IPS-18c (cell line): ENCODE results near the gene HSF2BP.
"Not testable (repeated sequence)": the region's sequence is repeated elsewhere in the genome, so short reads cannot be mapped to it uniquely, and the experiment has no call there.

Experiments
- H3K4me3 ChIP-seq: 2 replicates; pipeline ENCODE4 v1.7.0; 2013; ENCODE audit warnings: low read depth, mild to moderate bottlenecking, low read length, moderate library complexity; ENCODE audit not compliant: insufficient read depth
- H3K9me3 ChIP-seq: one replicate; pipeline ENCODE4 v1.6.1; 2013; ENCODE audit warnings: mild to moderate bottlenecking, low read length, moderate library complexity; ENCODE audit not compliant: control insufficient read depth, insufficient read depth

Gene HSF2BP

DNA sequence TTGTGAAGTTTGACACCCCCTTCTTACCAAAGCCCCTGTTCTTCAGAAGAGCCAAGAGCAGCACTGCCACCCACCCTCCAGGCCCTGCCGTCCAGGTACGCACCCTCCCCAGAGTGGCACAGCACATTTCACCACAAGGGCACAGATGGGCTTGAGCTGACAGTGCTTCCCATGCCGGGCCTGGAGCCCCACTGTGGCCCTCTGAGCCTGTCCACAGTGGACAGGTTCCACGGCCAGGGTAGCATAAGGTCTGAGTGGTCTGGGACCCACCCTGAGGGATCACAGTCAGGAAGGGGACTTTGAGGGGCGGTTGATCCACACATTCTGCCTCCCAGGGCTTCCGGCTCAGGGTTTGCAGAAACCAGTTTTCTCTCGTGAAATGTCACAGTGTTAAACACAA lies 31.1 kb upstream of the HSF2BP start:
- Histone ChIP-seq H3K4me3 (no peak overlapping the region), H3K9me3 (no peaks in the 10 kb centered on the region)

DNA sequence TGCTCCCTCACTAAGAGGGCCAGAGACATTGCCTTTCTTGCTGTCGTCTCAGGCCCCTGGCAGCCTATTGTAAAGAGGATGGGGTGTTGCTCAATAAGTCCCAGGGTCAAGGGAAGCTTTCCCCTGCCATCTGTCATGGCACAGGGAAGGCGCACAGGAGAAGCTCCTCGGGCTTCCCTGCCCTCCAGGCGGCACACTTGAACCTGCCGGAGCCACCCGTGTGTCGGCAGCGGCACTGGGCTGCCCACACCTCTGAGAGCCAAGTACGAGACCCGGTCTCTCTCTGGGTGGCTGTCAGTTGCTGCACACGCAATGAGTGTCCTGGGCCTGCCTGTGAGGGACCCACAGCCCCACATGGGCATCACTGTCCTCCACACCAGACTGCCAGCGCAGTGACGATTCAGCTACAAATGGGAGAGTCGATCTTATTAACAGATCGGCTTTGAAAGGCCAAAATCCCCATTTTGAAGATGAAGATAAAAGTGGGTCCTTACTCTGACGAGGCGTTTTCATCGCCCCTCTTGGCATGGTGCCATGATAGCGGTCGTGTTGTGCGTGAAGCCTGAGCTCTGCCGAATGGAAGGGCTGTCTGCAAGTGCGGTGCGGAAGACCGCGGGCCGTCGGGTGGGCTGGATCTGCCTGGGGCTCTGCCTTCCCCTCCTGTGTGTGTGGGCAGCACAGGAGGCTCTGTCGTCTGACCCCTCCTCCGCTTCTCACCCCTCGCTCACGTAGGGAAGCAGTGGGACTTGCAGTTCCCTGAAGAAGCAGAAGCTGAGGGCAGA lies 30.5 kb upstream of the HSF2BP start:
- no peaks in the 10 kb centered on the region for H3K9me3 ChIP-seq
- no peak overlapping the region for H3K4me3 ChIP-seq

GRCh38 chr21:43688906-43689305 lies 29.6 kb upstream of the HSF2BP start:
- no peaks in the 10 kb centered on the region for H3K9me3 ChIP-seq
- no peak overlapping the region for H3K4me3 ChIP-seq

- Histone ChIP-seq H3K9me3 (no peaks in the 10 kb centered on the region), H3K4me3 (no peak overlapping the region)
Observed at GRCh38 chr21:43687566-43688399, 28.5 kb upstream of the HSF2BP start.

GRCh38 chr21:43686811-43687565 lies 27.7 kb upstream of the HSF2BP start:
- no peak overlapping the region for H3K4me3 ChIP-seq
- no peaks in the 10 kb centered on the region for H3K9me3 ChIP-seq

GRCh38 chr21:43684424-43684823 lies 25.1 kb upstream of the HSF2BP start:
- no peak overlapping the region for H3K4me3 ChIP-seq
- no peaks in the 10 kb centered on the region for H3K9me3 ChIP-seq

DNA sequence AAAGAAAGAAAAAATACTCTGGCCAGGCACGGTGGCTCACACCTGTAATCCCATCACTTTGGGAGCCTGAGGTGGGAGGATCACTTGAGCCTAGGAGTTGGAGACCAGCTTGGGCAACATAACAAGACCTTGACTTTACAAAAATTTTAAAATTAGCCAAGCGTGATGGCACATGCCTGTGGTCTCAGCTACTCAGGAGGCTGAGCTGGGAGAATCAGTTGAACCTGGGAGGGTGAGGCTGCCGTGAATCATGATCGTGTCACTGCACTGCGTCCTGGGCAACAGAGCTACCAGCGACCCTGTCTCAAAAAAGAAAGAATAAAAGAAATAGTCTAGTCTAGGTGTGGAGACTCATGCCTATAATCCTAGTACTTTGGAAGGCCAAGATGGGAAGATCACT lies 22.4 kb upstream of the HSF2BP start:
- Histone ChIP-seq H3K9me3 (no peaks in the 10 kb centered on the region), H3K4me3 (no peak overlapping the region)

GRCh38 chr21:43680421-43680820 lies 21.1 kb upstream of the HSF2BP start:
- not testable (repeated sequence) for H3K4me3 ChIP-seq, H3K9me3 ChIP-seq

GRCh38 chr21:43679951-43680350 lies 20.7 kb upstream of the HSF2BP start:
- Histone ChIP-seq H3K9me3 (no peaks in the 10 kb centered on the region), H3K4me3 (no peak overlapping the region)

GRCh38 chr21:43676391-43676790 lies 17.1 kb upstream of the HSF2BP start:
- no peak overlapping the region for H3K4me3 ChIP-seq
- H3K9me3 ChIP-seq: no peaks in the 10 kb centered on the region

DNA sequence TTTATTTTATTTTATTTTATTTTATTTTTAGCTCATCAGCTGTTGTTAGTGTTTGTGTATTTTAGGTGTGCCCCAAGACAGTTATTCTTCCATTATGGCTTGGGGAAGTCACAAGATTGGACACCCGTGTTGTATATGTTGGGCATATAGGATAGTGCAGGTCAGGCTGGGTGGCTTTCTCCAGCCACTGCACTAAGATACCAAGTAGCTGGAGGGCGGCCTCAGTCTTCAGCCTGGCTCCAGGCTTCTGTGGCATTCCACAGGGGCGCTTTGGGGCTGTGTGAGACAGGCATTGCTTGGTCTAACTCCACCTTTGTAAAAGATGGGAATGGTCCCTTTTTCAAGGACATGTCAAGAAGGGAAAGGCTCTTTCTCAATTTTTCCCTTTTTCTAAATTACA lies 16.6 kb upstream of the HSF2BP start:
- no peak overlapping the region for H3K4me3 ChIP-seq
- H3K9me3 ChIP-seq: no peaks in the 10 kb centered on the region

DNA sequence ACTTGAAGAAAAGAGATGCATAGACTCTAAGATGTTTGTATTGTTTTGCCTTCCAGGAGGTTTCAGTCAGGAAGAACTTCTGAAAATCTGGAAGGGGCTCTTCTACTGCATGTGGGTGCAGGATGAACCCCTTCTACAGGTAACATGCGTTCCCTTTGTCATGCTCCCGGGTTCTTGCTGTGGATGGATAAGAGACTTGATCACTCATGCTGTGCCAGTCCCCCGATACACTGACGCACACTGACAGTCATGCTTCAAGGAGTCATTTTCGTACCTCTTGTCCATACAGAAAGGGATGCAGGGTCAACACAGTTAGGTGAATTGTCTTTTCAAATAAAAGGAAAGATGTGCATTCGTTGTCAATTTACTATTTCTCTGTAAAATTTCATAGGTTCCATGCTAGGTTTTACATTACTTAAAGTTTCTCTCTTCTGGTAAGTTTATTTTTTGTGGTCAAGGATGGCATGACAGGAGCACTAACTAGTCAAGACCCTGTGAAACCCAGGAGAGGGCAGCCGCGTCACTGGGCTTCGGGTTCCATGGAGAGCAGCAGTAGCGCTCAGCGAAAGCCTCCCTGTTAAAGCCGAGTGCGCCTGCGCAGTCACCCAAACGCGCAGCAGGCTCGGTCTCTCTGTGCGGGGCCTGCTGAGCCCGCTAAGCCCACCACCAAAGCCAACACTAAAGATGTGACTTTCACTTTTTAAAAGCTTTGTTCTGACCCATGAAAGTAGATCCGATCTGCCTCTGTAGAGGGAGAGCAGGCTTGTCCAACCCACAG lies 10.7 kb upstream of the HSF2BP start:
- H3K9me3 ChIP-seq: no peaks in the 10 kb centered on the region
- no peak overlapping the region for H3K4me3 ChIP-seq

- Histone ChIP-seq H3K9me3 (no peaks in the 10 kb centered on the region), H3K4me3 (no peak overlapping the region)
Observed at GRCh38 chr21:43667191-43667904, 8.1 kb upstream of the HSF2BP start.

- no peaks in the 10 kb centered on the region for H3K9me3 ChIP-seq
- H3K4me3 ChIP-seq: no peak overlapping the region
Observed at GRCh38 chr21:43665879-43666278, 6.6 kb upstream of the HSF2BP start.

DNA sequence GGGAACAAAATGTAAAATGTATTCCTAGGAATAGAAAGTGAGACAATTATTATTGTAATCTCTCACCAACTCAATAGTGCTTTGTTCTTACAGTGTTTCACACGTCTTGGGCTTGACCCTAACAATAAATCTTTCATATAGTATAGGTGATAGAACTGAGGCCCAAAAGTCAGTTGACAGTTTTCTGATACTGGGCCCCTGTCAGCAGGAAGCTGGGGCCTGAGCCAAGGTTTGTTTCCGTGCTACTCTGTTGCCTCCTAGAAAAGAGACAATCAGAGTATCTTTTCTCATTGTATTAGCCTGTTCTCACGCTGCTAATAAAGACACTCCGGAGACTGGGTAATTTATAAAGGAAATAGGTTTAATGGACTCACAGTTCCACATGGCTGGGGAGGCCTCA lies 5.1 kb upstream of the HSF2BP start:
- H3K4me3 ChIP-seq: no peak overlapping the region
- H3K9me3 ChIP-seq: no peaks in the 10 kb centered on the region

DNA sequence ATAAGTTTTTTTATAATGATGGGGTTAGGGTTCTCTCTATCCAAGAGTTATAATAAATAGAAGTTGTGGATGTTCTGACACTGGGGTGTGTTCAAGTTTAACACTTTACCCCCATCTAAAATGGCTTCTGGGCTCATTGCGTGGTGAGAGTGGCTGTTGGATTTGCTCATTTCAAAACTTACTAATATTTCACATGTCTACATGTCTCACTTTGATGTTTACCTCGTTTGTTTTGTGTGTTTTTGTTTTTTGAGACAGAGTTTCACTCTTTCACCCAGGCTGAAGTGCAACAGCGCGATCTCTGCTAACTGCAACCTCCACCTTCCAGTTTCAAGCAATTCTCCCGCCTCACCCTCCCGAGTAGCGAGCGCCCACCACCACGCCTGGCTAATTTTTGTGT lies 3.7 kb upstream of the HSF2BP start:
- no peaks in the 10 kb centered on the region for H3K9me3 ChIP-seq
- no peak overlapping the region for H3K4me3 ChIP-seq

- Histone ChIP-seq H3K9me3 (no peaks in the 10 kb centered on the region), H3K4me3 (no peak overlapping the region)
Observed at GRCh38 chr21:43662286-43662685, 3.0 kb upstream of the HSF2BP start.
